GM18499 (cell line): ENCODE data around the gene DEUP1.
"Not testable (repeated sequence)": the region's sequence is repeated elsewhere in the genome, so short reads cannot be mapped to it uniquely, and the experiment has no call there.

ENCODE experiments used
- ATAC-seq: cut with Tn5 transposase; IDR thresholded peaks from one replicate; pipeline ENCODE4 v1.9.1; 2021; ENCODE audit warnings: moderate number of reproducible peaks; ENCODE audit not compliant: insufficient read depth, unreplicated experiment

Gene DEUP1

DNA sequence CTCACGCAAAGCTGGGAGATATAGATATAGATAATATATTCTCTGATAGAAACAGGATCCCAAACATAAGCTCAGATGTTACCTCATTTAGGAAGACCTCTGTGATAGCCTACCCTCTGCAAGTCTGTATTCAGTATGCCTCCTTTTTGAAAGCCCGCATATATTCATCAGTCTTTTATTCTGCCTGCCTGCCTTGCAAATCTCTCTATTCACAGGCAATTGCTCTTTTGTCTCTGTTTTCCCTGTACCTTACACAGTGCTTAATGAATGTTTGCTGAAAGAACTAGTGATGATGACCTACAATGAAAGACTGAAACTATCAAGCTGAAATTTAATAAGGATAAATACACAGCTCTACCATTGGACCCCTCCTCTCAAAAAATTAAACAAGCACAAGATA, 18.4 kb downstream of the DEUP1 start:
- no peak for ATAC-seq

DNA sequence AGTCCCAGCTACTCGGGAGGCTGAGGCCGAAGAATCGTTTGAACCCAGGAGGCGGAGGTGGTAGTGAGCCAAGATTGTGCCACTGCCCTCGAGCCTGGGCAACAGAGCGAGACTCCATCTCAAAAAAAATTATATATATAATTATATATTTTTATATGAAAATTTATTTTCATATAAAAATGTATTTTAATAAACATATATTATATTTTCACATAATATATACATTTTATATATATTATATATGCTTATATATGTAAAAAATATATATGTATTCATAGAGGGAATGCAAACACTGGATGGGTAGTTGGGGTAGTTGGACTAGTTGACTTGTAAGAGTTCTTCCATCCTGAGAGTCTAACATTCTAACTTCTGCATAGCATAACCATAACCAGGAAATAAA, 20.3 kb downstream of the DEUP1 start:
- no peak for ATAC-seq

DNA sequence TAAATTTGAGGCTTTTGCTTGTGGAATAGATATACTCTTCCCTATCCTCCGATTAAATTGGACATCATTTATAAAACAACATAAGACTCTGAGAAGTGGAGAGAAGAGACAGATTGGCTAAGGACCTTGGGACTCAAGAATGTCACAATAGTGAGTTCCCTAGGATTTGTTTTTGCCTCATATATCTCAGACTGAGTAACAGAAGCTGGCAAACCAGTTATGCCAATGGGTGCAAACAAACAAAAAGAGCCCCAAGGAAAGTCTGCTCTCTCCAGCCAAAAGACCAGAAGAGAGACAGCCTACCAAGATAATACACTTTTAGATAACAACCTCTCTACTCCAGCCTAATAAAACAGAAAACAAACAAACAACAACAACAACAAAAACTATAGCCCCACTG, 28.9 kb downstream of the DEUP1 start:
- ATAC-seq = no peak

DNA sequence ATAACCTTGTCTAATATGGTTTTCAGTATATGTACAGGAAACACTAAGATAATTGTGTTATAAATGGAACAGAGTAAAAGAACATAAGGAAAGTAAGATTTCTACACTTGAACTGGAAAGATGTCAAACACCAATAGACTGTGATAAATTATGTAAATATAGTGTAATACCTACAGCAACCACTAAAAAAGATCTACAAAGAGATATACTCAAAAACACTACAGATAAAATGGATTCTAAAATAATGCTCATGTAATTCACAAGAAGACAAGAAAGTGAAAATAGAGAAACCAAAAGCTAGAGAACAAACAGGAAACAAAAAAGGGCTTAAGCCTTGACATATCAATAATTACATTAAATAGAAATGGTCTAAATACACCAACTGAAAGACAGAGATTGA, 30.9 kb downstream of the DEUP1 start:
- no peak for ATAC-seq

DNA sequence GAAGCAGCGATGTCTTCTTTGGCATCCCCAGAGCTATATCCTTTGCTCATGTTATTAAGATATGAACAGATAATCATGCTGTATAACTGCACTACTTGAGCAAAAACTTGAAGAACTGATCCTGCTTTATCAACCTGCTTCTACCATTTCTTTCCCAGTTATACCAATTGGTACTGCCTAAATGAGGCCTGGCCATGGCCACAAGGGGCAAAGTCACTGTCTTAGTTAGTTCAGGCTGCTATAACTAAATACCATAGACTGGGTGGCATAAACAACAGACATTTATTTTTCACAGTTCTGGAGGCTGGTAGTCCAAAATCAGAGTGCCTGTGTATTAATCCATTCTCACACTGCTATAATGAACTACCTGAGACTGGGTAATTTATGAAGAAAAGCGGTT, 37.5 kb downstream of the DEUP1 start:
- no peak for ATAC-seq

DNA sequence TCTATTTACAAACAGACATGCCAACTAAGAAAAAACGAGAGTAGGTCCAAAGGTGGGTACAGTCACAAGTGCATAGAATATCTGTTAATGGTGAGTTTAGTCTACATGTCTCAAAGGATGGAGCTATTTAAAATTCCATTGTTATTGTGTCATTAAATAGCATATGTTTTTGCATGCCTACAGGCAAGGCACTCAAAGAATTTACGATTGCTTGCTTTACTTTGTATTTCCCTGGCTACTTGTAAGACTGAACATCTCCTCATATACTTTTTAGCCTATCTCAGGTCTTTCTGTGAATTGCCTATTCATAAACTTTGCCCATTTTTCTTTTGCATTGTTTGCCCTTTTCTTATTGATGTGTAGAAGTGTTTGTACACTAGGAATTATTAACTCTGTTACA, 39.7 kb downstream of the DEUP1 start:
- ATAC-seq = no peak

DNA sequence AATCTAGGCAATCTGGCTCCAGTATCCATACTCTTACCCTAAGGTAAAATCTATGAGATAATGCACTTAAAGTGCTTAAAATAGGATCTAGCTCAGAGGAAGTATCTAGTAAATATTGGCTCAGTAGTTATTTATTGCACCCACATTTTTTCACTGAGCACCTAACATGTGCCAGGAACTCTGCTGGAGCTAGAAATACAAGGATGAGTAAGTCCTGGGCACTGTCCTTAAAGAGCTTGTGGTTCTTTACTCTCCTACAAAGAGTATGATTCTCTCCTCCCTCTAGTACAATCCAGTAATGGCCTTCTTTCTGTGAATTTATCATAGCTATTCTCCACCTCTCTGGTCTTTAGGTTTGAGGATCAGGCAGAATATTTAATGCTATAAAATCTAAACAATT, 59.2 kb downstream of the DEUP1 start:
- ATAC-seq = no peak

DNA sequence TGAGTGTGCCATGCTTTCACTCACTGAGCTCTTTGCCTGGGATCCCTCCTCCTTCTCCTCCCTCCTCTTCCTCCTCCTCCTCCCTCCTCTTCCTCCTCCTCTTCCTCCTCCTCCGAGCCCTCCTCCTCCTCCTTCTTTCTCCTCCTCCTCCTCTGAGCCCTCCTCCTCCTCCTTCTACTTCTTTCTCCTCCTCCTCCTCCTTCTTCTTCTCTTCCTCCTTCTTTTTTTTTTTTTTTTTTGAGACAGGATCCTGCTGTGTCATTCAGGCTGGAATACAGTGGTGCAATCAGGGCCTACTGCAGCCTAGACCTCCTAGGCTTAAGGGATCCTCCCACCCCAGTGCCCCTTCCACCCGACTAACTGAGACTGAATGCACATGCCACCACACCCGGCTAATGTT, 62.3 kb downstream of the DEUP1 start:
- no peak for ATAC-seq

DNA sequence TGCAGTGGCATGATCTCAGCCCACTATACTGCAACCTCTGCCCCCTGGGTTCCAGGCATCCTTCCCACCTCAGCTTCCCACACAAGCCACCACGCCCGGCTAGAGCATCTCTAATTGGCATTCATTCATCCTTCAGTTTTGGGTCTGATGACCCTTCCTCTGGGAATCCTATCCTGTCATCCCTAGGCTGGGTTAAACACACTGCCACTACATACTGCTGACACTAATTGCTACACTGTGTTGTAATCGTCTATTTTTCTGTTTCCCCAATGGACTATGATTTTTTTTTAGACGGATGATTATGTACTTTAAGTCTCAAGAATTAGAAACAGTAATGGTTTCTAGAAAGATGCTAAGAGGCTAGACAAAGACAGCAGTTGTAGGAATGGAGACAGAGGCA, 62.8 kb downstream of the DEUP1 start:
- ATAC-seq = no peak

DNA sequence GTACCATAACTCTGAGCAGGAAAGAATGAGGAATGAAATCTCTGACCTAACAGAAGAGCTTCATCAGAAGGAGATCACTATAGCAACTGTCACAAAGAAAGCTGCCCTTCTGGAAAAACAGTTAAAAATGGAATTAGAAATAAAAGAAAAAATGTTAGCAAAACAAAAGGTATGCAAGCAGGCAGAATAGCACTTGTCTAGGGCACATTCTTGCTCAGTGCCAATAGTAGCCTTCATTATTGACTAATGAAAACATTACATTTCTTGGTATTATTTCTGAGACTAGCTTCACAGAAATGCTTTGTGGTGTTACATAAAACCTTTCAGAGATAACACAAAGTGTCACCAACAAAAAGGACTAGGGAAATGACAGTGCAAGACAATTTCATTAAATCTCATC, 63.9 kb downstream of the DEUP1 start:
- ATAC-seq = no peak

DNA sequence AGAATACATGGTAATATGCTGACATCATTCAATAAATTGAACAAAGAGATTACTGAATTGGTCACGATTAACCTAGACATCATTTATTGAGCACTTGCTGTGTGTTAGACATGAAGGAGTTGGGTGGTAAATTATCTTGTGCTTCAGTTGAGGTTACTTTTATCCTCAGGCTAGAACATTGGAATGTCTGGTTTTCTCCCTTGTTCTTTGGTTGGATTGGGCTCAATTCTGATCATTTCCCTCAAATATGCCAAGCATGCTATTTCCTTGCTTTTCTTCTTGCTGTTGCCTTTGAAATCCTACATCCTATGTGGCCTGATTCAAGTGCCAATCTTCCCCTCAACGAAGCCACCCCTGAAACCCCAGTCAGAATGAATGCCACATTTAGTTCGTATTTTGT, 65.8 kb downstream of the DEUP1 start:
- no peak for ATAC-seq

DNA sequence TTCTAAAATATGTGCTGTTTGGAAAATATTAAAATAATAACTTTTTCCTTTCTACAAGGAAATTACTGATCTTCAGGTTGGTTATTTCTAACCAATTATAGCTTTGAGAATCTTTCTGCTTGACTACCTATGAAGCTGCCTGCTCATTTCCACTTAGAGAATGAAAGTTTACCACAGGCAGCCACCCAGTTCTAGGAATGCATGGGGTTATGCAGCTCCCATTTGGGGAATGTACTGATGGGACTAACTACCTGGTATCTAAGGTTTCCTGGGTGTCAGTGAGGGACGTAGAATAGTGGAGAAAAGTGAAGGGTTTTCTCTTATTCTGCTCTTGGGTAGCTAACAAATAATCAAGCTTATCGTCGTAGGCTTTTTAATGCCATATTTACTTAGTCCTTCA, 73.4 kb downstream of the DEUP1 start:
- no peak for ATAC-seq

DNA sequence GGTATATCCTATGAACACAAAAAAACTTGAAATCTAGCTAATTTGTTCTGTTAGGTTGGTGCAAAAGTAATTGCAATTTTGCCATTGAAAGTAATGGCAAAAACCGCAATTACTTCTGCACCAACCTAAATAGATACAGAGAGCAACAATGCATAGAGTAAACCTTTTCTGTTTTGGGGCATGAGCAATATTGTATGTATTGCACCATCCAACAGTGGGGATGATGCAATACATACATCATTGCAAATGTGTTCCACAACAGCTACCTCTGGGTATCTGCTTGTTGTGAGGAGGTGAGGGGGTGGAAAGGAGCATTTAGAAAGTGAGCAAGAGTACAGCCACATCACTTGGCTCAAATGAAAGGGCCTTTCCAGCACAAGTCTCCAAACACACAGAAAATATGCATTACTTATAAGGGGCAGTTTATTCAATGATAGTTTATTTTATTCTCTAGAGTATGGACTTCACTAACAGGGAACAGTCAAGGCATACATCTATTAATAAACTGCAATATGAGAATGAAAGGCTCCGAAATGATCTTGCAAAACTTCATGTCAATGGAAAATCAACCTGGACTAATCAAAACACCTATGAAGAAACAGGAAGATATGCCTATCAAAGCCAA, 77.3 kb downstream of the DEUP1 start:
- no peak for ATAC-seq

DNA sequence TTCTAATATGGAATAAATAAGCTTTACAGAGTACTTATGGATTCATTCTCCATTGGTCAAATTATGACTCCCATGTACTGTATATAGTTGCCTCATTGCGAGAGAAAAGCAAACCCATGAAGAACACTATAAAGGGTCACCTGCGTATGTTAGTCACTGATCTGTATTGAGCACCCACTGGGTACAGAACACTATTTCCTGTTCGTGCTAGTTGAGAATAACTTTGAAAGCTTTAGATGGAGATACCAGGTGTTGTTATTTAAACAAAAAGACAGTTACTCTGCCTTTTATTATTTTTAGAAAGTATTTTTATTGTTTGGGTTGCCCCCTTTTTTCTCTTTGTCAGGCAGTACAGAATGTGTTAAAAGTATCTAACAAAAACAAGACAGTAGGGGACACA, 79.9 kb downstream of the DEUP1 start:
- no peak for ATAC-seq

DNA sequence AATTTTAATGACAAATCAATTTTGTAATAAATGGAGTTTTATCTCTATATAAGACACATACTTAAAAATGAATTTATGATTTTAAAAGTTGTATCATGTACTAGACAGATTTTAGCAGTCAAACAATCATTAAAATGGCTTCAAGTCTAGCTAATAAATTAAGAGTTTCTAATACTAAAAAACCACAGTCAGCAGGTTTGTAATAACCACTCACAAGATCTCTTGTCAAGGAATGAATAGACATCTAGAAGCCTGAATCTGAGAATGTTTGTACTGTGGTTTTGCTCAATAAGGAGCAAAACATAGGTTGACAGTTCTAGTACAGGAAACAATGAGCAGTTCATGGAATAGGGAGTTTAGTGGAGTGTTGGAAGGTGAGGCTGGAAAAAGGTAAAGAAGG, 81.2 kb downstream of the DEUP1 start:
- no peak for ATAC-seq

DNA sequence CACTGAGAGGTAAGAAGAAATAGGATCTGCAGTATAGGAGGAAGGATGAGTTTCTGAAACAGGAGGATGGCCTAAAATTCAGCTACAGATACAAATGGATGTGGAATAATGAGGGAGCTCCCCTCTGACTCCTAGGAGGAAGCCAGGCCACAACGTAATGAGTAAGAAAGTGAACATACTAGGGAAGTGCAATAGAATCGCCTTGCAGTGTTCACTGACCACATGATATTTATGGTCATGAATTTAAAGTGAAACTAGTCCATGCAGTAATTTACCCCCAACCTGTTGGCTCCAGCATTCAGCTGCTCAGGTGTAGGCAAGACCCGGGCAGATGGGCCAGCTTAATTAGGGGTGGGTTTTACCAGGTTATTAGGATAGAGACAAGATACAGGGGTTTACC, 101.7 kb downstream of the DEUP1 start:
- no peak for ATAC-seq

DNA sequence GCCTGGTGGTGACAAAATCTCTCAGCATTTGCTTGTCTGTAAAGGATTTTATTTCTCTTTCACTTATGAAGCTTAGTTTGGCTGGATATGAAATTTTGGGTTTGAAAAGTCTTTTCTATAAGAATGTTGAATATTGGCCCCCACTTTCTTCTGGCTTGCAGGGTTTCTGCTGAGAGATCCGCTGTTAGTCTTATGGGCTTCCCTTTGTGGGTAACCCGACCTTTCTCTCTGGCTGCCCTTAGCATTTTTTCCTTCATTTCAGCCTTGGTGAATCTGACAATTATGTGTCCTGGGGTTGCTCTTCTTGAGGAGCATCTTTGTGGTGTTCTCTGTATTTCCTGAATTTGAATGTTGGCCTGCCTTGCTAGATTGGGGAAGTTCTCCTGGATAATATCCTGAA, 112.7 kb downstream of the DEUP1 start:
- ATAC-seq = not testable (repeated sequence)

DNA sequence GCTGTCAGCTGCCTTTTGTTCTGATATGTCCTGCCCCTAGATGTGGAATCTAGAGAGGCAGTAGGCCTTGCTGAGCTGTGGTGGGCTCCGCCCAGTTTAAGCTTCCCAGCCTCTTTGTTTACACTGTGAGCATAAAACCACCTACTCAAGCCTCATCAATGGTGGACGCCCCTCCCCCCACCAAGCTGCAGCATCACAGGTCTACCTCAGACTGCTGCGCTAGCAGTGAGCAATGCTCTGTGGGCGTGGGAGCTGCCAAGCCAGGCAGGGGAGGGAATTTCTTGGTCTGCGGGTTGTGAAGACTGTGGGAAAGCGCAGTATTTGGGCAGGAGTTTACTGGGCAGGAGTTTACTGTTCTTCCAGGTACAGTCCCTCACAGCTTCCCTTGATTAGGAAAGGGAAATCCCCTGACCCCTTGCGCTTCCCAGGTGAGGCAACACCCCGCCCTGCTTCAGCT, 114.1 kb downstream of the DEUP1 start:
- no peak for ATAC-seq

DNA sequence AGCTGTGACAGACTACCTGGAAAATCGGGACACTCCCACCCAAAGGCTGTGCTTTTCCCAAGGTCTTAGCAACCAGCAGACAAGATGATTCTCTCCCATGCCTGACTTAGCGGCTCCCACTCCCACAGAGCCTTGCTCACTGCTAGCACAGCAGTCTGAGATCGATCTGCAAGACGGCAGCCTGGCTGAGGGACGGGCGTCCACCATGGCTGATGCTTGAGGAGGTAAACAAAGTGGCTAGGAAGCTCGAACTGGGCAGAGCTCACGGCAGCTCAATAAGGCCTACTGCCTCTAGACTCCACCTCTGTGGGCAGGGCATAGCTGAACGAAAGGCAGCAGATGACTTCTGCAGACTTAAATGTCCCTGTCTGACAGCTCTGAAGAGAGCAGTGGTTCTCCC, 127.7 kb downstream of the DEUP1 start:
- no peak for ATAC-seq

DNA sequence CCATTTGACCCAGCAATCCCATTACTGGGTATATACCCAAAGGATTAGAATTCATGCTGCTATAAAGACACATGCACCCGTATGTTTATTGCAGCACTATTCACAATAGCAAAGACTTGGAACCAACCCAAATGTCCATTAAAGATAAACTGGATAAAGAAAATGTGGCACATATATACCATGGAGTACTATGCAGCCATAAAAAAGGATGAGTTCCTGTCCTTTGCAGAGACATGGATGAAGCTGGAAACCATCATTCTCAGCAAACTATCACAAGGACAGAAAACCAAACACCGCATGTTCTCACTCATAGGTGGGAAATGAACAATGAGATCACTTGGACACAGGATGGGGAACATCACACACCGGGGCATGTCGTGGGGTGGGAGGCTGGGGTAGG, 133.1 kb downstream of the DEUP1 start:
- not testable (repeated sequence) for ATAC-seq

DNA sequence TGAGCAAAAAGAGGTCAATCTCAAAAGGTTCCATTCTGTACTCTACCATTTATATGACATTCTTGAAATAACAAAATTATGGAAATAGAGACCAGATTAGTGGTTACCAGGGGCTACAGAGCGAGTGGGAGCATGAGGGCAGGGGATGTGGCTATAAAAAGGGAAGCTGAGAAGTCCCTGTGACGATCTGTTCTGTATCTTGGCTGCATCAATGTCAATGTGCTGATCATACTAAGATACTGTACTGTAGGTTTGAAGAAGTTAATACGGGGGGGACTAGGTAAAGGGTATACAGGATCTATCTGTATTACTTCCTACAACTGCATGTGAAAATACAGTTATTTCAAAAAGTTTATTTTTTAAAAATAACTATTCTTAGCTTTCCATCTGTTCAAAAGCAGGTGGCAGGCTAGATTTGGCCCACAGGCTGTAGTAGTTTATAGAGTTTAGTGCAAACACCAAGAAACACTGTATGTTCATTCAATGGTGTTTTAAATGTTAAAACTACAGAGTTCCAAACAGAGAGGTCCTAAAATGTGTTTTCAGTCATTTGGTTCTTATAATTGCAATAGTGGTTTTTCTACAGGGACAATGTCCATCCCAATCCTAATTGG, 134.5 kb downstream of the DEUP1 start:
- ATAC-seq = no peak

DNA sequence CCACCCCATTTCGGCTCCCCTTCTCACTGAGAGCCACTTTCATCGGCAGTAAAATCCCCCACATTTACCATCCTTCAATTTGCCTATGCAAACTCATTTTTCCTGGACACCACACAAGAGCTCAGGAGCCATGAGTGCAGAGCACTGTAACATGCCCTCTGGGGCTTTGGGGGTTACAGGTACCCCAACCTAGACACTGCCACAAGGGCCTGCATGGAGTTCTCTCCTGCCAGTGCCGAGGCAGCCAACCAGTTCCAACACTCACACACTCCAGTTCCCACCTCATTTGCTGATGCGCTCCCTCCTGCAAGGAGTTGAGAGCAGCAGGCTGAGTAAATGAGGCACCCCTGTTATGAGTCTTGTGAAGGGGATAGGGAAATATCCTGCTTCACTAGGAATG, 136.5 kb downstream of the DEUP1 start:
- no peak for ATAC-seq

DNA sequence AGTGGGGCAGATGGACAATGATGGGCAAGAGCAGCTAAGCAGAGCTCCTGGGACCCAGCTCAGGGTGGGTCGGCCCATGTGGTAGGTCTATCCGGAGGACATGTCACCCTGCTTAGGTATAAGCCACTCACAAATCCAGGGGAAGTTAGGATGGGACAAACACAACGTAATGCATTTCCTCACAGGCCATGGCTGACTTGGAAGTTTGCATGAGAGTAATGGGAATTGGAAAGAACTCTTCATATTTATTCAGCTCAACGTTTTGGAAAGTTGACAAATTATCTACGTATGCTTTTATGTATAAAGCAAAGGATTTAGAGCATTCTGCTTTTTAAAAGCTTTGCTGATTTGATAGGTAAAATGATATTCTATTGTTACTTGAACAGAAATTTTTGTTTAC, 137.7 kb downstream of the DEUP1 start:
- ATAC-seq = no peak
